Activated T-cell treated with anti-CD3 and anti-CD28 coated beads for 48 hours (primary cell): ENCODE results near the gene DDX19B.
"Not testable (repeated sequence)": the region's sequence is repeated elsewhere in the genome, so short reads cannot be mapped to it uniquely, and the experiment has no call there.

Source experiments
- DNase-seq: peaks from one replicate; pipeline ENCODE4 v3.0.0-alpha.2; 2020; ENCODE audit warnings: low read depth

DDX19B gene

DNA sequence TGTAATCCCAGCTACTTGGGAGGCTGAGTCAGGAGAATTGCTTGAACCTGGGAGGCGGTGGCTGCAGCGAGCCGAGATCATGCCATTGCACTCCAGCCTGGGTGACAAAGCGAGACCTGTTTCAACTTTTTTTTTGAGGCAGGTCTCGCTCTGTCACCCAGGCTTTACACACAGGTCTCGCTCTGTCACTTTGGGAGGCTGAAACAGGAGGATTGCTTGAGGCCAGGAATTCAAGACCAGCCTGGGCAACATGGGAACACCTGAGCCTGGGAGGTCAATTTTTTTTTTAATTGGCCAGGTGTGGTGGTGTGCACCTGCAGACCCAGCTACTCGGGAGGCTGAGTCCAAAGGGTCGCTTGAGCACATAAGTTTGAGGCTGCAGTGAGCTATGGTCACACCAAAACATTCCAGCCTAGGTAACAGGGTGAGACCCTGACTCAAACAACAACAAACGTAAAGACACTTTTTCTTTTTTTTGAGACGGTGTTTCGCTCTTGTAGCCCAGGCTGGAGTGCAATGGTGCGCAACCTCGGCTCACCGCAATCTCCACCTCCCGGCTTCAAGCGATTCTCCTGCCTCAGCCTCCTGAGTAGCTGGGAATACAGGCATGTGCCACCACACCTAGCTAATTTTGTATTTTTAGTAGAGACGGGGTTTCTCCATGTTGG lies 11.5 kb upstream of the DDX19B start:
- DNase-seq, result not testable (repeated sequence)

DNA sequence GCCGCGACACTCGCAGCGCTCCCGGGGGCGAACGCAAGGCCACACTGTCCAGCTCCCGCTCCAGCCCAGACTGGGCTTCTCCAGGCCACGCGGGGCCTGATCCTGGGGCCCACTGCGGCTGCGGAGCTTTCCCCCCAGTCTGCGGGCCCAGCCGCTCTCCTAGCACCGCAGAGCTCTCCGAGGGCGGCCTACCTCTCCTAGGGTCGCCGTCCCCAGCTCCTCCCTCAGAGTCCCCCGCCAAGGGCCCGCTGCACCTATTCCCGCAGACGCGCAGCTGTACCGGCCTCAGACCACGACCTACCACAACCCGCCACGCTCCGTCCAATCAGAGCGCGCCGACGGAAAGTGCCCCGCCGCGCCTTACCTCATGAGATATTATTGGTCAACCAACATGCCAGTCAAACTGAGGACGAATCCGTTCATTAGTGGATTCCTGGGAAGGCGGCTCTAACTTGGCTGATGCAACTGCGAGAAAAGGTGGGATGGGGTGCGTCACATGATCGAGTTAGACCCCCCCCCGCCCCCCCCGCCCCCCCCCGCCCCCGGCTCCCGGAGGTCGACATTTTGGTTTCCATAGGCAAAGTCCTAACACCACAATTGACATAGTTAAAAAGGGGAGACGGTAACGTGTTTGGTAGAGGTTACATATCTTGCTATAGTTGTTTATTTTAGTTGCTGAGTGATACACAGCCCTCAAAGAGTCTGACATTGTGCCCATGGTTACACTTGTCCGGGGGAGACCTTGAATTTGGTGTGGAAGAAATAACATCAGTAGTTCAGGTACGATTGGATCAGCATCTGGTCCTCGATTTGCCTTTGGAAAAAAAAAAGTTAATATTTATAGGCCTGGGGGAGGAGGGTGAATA lies 9.5 kb upstream of the DDX19B start, which contains the start of gene AARS1:
Gene AARS1 (minus strand): TSS at position 278 of the 866 bp plus-strand sequence. CDS start 6,743 bp downstream, outside the sequence.
- peak; percentile 92 for DNase-seq

DNA sequence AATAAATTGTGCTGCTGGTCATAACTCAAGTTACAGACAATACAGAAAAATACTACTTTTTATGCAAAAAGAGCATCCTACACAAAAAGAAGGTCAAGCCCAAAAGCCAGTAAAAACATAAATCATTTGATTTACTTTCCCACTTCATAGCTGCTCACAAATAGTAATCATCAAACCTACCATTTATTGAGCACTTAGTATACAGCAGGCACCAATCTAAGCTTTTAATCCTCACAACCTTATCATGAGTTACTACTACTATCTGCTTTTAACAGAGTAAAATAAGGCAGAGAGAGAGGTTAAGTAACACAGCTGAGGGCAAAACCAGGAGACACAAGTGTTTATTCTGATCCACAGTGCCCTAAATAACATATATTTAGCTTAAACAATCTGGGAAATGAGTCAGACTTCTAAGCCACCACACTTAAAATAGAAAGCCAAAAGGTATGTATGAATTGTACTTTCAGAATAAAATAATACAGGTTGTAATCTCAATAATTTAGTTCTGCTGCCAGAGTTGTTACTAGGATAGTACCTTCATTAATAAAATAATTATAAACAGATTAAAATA lies 8.0 kb upstream of the DDX19B start:
- no peak for DNase-seq

DNA sequence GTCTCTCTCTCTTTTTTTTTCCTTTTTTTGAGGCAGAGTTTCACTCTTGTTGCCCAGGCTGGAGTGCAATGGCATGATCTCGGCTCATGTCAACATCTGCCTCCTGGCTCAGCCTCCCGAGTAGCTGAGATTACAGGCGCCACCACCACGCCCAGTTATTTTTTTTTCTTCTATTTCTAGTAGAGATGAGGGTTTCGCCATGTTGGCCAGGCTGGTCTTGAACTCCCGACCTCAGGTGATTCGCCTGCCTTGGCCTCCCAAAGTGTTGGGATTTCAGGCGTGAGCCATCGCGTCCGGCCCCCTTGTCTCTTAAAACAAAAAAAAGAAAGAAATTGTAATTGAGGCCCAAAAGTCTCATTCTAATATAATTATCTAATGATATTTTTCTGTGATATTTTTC lies 6.8 kb upstream of the DDX19B start:
- not testable (repeated sequence) for DNase-seq

DNA sequence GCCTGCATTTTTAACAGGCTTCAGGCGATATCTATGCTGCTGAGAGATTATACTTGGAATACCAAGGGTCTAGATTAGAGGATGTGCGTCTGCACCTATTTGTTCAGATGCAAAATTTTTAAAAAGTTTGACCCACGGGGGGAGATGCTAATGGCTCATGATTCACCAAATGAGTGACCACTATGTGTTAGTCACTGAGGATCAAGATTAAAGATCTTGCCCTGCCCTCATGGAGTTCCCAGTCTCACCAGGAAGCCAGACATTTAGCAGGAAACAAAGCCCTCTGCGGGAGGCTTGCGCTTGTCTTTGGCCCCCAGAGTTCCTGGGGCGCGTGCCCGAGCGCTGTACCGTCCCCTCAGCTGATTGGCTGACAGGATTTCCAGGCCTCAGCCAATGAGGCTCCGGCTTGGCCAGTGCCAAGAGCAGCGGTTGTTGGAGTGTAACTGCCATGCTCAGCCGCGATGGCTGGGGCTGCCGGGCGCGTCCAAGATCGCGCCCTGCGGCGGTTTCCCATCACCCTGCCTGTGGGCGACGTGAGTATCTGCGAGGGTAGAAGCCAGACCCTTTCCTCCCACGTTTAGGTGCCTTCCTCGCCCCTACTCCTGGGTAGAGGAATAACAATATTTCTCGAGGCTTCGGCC lies 4.5 kb upstream of the DDX19B start:
- DNase-seq, result no peak

DNA sequence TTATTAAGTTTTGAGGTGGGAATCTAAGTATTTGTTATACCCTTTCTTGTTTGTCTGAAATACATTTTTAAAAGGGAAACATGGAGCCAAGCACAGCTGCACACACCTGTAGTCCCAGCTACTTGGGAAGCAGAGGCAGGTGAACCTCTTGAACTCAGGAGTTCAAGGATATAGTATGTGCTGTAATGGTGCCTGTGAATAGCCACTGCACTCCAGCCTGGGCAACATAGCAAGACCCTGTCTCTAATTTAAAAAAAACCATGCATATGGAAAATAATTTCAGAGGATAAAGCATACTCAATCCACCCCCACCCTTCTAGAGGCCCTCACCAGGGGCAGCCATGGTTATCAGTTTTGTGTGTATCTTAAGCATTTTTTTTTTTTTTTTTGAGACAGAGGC lies 3.4 kb upstream of the DDX19B start:
- no peak for DNase-seq

DNA sequence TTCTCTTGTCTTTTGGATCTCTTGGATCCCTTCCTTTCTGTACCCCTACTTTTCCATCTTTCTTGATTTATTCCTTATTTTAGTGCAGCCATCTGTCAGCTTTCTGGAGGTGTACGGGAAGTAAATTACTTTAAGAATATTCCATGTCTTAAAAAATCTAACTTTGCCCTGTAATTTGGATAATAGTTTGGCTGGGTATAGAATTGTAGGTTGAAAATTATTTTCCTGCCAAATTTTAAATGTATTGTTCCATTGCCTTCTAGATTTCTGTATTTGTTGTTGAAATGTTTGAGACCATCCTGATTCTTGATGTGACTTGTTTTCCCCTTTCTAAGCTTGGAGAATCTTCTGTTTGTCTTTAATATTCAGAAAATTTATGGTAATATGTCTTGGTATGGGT lies 2.1 kb downstream of the DDX19B start:
- no peak for DNase-seq

DNA sequence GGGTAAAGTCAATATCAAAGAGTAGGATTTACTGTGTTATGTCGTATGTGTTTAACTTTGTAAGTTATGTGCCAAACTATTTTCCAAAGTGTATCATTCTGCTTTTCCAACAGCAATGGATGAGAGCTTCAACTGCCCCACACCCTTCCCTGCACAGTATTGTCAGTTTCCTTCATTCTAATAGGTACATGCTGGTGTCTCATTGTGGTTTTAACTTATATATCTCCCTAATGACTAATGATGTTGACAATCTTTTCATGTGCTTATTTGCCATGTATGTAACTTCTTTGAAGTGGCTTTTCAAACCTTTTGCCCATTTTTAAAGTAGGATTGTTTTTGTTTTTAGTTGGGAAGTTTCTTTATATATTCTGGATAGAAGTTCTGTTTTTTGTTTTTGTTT lies 3.8 kb downstream of the DDX19B start:
- no peak for DNase-seq

DNA sequence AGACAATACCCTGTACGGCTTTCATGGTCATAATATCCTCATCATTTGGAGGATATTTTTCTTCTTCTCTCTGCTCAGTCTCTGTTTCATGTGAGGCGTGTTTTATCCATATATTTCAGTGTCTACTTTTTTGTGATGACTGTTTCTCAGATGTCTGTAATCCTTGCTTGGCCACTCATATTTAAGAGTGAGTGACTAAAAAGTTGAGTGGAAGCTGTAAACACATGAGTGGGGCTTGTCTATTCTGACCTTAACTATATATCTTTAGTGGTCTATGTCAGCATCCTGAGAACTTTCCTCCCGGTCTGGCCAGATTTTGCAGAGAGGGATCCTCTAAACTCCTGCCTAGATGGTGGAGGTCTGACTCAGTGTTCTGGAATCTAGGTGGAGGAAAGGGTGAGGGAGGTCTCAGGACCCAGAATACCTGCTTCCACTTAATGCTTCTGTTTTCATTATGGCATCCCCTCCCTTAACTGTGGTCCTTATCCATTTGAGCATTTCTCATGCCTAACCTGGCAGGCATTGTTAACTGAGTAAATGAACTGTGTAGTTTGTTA lies 6.0 kb downstream of the DDX19B start:
- no peak for DNase-seq

DNA sequence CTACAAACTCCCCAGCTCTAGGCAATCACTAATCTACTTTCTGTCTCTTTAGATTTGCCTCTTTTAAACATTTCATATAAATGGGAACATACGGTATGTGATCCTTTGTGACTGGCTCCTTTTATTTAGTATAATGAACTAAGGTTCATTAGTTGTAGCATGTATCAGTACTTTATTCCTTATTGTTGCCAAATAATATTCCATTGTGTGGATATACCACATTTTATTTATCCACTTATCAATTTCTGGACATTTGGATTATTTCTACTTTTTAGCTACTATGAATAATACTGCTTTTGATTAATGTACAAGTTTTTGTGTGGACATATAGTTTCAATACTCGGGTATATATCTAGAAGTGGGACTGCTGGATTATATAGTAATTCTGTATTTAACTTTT lies 7.9 kb downstream of the DDX19B start:
- DNase-seq, result no peak

DNA sequence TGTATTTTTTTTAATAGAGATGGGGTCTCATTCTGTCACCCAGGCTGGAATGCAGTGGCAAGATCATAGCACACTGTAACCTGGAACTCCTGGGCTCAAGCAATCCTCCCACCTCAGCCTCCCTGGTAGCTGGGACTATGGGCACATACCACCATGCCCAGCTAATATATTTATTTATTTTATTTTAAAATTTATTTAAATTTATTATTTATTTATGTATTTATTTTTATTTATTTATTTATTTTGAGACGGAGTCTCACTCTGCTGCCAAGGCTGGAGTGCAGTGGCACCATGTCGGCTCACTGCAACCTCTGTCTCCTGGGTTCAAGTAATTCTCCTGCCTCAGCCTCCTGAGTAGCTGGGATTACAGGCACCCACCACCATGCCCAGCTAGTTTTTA lies 8.7 kb downstream of the DDX19B start:
- not testable (repeated sequence) for DNase-seq

DNA sequence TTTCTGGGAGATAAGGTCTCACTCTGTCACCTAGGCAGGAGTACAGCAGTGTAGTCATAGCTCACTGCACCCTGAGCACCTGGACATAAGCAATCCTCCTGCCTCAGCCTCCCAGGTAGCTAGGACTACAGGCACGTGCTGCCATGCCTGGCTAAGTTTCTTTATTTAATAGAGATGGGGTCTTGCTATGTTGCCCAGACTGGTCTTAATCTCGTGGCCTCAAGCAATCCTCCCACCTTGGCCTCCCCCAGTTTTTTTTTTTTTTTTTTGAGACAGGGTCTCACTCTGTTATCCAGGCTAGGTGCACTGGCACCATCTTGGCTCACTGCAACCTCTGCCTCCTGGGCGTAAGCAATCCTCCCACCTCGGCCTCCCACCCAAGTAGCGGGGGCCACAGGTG lies 21.1 kb downstream of the DDX19B start:
- no peak for DNase-seq

DNA sequence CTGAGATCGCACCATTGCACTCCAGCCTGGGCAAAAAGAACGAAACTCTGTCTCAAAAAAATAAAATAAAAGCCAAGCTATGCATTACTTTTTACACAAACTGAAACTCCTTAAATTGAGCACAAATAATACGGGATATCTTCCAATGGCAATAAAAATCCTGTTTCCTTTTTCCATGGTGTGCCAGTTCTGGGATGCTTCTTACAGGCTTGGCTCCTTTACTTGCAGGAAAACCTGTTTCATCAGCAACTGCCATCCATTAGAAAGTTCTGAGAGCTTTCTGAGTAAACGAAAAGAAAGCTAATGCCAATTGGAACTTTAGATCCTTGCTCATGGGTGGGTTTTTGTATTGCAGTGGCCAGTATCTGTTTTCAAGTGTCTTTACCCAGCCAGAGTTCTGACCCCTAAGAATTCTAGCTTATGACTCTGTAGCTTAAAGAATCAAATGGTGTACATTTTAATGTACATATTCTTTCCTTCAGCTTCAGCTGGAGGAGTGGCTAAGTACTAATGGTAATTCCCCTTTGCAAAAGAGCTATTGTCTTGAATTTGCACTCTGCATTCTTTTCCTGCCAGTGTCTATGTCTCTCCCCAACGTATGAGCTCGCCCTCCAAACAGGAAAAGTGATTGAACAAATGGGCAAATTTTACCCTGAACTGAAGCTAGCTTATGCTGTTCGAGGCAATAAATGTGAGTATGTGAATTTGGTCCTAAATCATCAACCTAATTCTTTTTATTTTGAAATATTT lies 26.2 kb downstream of the DDX19B start:
- DNase-seq, result no peak

DNA sequence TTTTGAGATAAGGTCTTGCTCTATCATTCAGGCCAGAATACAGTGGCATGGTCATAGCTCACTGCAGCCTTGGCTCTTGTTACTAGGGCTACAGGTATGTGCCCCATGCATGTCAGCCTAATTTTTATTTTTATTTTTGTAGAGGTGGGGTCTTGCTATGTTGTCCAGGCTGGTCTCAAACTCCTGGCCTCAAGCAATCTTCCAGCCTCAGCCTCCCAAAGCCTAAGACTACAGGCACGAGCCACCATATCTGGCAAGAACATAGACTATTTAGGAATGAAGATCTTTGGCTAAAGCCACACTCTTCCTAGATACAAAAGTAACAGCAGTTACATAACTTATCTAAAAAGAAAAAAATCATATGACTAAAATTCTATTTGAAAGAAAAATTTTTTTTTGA lies 32.1 kb downstream of the DDX19B start:
- DNase-seq, result no peak

DNA sequence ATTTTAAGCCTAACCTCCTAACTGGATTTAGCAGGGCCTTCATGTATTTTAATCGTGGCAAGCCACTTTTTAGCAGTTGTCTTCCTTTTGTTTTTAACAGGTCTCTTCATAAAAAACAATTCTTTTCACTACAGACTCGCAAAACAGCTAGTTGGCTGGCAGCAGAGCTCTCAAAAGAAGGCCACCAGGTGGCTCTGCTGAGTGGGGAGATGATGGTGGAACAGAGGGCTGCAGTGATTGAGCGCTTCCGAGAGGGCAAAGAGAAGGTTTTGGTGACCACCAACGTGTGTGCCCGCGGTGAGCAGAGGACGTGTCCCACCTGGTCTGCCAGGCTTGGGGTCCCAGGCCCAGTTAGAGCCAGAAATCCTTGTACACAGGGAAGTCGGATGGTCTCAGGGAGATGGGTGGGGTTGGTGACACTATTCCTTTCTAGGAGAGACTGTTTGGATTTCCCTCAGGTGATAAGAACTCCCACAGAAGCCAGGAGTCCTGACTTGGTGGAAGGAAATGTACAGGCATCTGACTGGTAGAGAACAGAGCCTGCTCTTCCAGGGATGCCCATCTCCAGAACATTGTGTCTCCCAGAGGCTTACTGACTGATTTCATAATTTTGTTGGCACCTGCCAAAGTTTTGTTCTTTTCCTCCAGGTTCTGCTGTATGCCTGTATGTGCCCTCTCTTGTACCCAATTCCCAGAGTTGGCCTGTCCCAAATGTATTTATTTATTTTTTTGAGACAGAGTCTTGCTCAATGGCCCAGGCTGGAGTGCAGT lies 32.8 kb downstream of the DDX19B start:
- DNase-seq, result no peak

DNA sequence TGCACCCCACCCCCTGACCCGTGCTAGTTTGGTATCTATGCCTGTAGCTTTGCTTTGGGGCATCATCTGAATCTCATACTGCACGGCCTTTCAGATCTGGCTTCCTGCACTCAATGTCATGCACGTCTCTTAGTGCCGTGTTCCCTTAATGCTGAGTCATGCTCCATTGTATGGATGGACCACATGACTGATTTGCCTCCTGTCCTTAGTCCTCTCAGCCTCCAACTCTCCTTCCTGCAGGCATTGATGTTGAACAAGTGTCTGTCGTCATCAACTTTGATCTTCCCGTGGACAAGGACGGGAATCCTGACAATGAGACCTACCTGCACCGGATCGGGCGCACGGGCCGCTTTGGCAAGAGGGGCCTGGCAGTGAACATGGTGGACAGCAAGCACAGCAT lies 33.7 kb downstream of the DDX19B start:
- not testable (repeated sequence) for DNase-seq

DNA sequence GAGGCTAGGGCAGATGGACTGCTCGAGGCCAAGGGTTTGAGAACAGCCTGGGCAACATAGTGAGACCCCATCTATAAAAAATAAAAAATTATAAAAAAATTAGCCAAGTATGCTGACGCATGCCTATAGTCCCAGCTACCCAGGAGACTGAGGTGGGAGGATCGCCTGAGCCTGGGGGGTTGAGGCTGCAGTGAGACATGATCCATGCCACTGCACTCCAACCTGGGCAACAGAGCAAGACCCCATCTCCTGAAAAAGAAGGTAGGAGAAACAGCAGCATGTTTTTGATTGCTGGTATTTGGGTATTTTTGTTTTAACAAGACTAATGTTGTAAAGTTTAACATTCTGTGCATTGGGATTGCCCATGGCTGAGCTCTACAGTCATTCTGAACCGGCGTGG lies 38.8 kb downstream of the DDX19B start:
- DNase-seq, result no peak

DNA sequence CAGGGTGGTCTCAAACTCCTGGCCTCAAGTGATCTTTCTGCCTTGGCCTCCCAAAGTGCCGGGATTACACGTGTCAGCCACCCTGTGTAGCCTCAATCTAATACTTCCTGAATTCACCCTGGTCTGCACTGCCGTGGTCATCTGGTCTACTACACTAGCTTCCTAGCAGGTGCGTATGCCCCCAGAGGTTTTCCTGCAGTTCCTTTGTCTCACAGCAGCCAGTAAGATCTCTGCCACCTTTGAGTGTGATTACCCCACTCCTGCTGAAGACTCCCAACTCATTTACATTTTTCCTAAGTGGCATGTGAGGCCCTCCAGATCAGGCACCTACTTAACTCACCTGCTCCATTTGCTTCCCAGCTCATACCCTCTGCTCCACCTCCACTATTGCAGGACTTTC lies 42.6 kb downstream of the DDX19B start:
- DNase-seq, result no peak

DNA sequence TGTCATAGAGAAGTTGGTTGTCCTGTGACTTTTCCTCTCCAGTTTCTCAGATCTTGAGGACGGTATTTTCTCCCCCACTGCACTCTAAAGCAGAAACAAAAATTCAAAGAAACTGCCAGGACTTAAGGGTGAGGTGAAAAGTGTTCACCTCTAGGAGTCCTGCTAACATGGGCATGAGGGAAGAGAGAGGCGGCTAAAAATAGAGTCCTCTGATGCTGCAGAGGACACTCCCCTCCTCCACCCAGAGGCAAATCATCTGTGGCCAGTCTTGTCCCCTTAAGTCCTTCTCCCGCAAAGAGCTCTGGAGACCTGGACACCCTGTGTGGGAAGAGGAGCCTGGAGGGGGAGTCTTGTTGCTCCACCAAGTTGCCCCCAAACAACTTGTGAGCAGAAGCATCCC lies 43.0 kb downstream of the DDX19B start:
- DNase-seq, result no peak

DNA sequence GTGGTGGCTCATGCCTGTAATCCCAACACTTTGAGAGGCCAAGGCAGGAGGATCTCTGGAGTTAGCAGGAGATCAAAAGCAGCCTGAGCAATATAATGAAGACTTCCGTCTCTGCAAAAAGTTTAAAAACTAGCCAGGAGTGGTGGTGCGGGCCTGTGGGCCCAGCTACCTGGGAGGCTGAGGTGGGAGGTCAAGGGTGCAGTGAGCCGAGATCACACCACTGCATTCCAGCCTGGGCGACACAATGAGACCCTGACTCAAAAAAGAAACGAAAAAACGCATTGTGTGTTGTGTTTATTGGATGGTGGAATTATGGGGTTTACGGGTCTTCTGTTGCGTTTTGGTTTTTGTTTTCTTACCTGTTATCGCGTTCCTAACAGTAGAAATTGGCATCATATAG lies 46.9 kb downstream of the DDX19B start:
- DNase-seq, result no peak

DNA sequence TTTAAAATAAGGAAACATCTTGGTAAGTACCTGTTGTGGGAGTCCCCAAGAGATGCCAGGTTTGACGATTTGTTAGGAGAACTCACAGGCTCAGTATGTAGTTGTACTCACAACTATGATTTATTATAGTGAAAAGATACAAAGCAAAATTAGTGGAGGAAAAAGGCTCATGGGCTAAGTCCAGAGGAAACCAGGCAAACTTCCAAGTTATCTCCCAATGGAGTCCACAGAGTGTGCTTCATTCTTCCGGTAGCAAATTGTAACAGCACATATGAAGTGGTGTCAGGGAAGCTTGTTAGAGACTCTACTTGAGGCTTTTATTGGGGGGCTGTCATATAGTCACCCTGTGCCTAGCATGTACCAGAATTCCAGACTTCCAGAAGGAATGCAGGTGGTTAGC lies 50.0 kb downstream of the DDX19B start:
- DNase-seq, result no peak
